ENCODE results near the gene ATG5.
"Not testable (repeated sequence)": the region's sequence is repeated elsewhere in the genome, so short reads cannot be mapped to it uniquely, and the experiment has no call there.

The ATG5 gene

GRCh38 chr6:106309766-106310373 lies 15.7 kb downstream of the ATG5 start:
- no peak for DNase-seq

GRCh38 chr6:106308985-106309384 lies 16.6 kb downstream of the ATG5 start:
- DNase-seq, result no peak

GRCh38 chr6:106305740-106306139 lies 19.8 kb downstream of the ATG5 start:
- DNase-seq, result no peak

- DNase-seq, result no peak
Measured at GRCh38 chr6:106300944-106301343, 24.6 kb downstream of the ATG5 start.

GRCh38 chr6:106300020-106300780 lies 25.4 kb downstream of the ATG5 start:
- no peak for DNase-seq

- DNase-seq, result no peak
Measured at GRCh38 chr6:106293116-106293515, 32.4 kb downstream of the ATG5 start.

- no peak for DNase-seq
Measured at GRCh38 chr6:106290954-106291353, 34.6 kb downstream of the ATG5 start.

- DNase-seq, result no peak
Measured at GRCh38 chr6:106290032-106290431, 35.5 kb downstream of the ATG5 start.

- no peak for DNase-seq
Measured at GRCh38 chr6:106287215-106287614, 38.3 kb downstream of the ATG5 start.

- no peak for DNase-seq
Measured at GRCh38 chr6:106286746-106287145, 38.8 kb downstream of the ATG5 start.

GRCh38 chr6:106283481-106283880 lies 42.1 kb downstream of the ATG5 start:
- no peak for DNase-seq

GRCh38 chr6:106281661-106282060 lies 43.9 kb downstream of the ATG5 start:
- no peak for DNase-seq

GRCh38 chr6:106281088-106281487 lies 44.5 kb downstream of the ATG5 start:
- no peak for DNase-seq

- DNase-seq, result no peak
Measured at GRCh38 chr6:106279179-106279578, 46.4 kb downstream of the ATG5 start.

GRCh38 chr6:106275692-106276091 lies 49.9 kb downstream of the ATG5 start:
- no peak for DNase-seq

GRCh38 chr6:106273087-106273486 lies 52.5 kb downstream of the ATG5 start:
- DNase-seq, result no peak

- no peak for DNase-seq
Measured at GRCh38 chr6:106272287-106272686, 53.3 kb downstream of the ATG5 start.

GRCh38 chr6:106270414-106270813 lies 55.1 kb downstream of the ATG5 start:
- DNase-seq, result no peak

GRCh38 chr6:106269268-106269919 lies 56.2 kb downstream of the ATG5 start:
- DNase-seq, result not testable (repeated sequence)

- not testable (repeated sequence) for DNase-seq
Measured at GRCh38 chr6:106268500-106268899, 57.1 kb downstream of the ATG5 start.

GRCh38 chr6:106264433-106264832 lies 61.1 kb downstream of the ATG5 start:
- DNase-seq, result not testable (repeated sequence)

GRCh38 chr6:106259748-106260147 lies 65.8 kb downstream of the ATG5 start:
- not testable (repeated sequence) for DNase-seq

GRCh38 chr6:106258726-106259125 lies 66.8 kb downstream of the ATG5 start:
- DNase-seq, result no peak

GRCh38 chr6:106257195-106257594 lies 68.4 kb downstream of the ATG5 start:
- DNase-seq, result no peak

Measured in SHP77 (cell line).